SHP77 treated with DMSO at 0.1 percent for 48 hours (cell line): ENCODE data around the gene ANO2.
"Not testable (repeated sequence)": the region's sequence is repeated elsewhere in the genome, so short reads cannot be mapped to it uniquely, and the experiment has no call there.

Source experiments
- DNase-seq: peaks from one replicate; lab custom pipeline; 2025; lab: John Stamatoyannopoulos, UW

The ANO2 gene

DNA sequence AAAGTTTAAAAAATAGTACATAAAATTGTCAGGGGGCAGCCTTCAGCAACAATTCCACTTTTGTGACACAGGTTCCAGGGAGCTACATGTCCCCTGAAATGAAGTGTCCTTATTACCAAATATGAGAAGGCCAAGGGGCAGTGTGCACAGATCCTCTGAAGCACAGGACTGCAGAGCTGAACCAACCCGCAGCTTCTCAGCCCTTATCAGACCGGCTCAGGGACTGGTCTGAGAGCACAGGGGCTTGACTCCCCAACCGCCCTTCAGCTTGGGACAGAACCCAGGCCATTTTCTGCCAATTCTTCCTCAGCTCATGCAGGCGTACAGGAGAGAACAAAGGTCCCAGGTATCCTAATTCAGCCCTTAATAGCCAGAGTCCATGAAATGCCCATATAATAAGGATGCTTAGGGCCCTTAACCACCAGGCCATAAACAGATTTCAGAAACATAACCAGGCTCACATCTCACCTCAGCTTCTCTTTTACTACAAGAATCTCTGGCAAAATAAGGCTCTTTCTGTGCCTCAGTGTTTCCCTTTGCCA is 221.3 kb downstream of the ANO2 start:
- DNase-seq = no peak

DNA sequence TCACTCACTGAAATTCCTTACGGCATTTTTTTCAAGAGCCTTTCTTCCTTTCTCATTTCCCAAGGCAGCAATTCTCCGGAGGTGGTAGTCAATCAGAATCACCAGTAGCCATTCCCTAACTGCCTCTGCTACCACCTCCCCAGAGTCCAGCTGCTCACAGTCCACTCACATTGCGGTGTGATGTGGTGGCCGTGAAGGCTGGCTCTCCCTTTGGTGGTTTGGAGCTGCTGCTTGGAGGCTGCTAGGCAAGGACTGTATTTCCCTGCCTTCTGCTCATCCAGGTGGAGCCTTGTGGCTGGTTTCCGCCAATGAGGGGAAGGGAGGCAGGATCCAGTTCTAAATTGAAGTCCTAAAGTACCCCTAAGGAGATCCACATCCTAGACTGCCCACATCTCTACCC is 222.0 kb downstream of the ANO2 start:
- no peak for DNase-seq

DNA sequence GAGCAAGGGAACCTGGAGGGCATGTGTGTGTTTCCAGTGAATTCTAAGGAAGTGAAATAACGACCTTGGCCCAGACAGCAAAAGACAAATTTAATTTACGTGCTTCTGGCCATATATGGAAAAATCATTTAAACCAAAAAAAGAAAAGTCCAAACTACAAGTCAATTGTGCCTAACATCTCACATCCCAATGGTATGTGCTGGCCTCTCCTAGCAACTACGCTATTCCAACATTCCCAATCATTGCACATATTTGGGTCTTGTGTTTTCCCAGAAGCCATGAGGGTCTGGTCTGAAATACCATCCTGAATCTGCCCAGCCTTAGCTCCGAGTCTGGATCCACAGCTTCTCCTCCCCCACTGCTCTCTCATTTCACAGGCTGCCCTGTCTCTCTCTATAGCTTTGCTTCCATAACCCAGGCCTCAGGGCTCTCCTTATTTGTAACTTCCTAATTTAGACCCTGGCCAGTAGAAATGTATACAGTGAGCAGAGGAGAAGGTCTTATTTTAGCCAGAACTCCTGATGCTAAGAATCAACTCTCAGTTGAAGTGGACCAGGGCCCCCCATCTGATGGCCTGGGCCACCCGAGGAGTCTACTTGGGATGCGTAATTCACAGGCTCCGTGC is 224.6 kb downstream of the ANO2 start:
- no peak for DNase-seq

DNA sequence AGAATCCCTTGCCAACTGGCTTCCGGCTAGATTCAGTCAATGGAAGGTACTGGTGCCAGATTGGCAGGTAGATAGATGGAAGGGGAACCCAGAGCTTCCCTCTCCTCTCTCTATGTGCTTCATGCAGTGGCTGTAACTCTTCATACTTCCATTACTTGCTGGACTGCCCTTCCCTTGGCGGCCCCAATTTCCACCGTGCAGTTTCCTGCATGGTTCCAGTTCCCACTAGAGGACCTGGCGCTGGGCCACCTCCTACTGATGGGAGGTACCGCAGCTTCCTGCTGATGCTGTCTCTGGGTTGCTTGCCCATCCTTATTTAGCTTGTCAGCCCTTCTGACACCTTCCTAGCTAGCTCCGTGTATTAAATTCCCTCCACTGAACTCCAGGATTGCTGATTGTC is 226.4 kb downstream of the ANO2 start:
- no peak for DNase-seq

DNA sequence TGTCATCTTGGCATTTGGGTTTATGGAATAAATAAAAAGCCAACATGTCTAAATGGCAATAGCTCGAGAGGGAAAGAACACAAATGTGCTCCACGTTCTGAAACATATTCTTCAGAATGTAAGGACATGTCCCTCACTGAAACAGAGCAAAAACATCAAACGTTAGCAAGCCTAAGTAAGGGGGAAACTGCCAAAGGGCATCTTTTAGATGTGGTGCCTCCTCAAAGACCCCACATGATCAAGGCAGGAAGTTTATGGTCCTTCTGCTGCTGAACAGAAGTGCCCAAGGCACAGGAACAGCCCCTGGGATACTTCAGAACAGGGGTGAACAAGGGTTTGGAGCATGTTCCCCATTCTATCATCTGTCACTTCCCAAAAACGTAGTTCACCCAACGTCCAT is 227.0 kb downstream of the ANO2 start:
- DNase-seq = no peak

DNA sequence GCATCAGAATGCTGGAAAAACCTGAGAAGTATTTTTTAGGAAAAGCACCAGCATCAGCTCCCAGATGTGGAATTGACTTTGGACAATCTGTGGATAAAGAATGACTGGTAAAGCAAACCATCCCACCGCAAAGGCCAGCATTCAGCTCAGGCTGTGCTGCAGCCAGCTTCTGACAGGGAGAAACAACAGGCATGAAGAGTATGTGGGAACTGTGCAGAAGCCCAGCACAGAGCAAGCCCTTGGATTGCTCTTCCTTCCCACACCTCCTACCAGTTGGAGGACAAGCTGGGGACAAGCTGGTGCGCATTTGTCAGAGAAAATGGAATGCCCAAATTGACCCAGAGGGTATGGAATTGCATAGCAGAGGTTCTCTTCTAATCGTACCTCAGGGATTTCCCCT is 228.1 kb downstream of the ANO2 start:
- no peak for DNase-seq

DNA sequence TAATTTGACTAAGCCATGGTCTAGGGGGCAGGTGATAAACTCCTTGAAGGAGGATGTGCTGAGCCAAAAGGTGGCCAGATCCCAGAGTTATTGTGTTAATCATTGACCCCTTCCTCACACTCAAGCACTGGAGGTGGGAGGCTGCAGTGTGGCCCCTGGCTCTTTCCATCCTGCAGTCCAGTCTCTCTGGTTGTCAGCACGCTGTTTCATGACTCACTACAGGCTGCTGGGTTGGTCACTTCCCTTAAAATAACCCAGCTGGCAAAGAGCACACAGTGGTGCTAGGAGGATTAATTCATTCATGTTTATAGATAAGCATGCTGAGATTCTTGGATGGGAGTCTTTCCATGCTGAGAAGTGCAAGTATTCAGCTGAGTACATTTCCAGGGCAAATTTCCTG is 228.9 kb downstream of the ANO2 start:
- DNase-seq = no peak

DNA sequence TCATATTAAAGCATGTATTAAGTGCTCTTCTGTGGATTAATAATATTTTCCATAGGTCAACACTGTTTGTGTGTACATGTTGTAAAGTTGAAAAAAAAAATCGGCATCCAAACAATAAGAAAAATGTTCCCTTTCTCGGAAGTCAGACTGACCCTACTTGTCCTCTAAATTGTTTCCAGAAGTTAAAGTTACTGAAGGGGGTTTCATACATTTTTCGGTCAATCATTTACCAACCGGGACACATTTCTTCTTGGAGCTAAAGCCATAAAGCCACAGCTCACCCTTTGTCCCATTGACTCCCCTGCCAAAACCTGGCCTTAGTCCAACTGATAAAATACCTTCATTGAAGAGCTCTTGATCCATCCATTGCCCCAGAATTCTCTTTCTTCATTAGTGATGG is 230.0 kb downstream of the ANO2 start:
- DNase-seq = no peak

DNA sequence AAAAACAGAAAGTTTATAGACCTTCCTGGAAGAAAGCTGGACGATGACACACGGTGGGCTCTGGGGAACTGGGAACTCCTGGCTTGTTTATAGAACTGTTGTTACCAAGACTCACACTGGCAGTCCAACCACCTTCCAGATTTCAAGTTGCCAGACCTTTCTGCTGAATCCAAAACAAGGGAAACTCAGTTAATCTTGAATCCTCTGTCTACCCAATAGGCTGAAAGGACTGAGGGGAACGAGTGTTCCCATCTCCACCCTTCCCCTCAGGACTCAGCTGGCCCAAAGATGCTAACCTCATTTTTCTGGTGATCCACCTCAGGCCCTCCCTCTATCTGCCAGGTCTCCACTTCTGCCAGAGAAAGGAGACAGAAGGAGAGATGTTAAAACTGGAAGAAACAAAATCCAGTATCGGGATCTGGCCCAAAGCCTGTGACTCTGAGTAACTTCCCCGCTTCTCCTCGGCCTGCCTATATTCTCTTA is 231.4 kb downstream of the ANO2 start:
- DNase-seq = no peak

DNA sequence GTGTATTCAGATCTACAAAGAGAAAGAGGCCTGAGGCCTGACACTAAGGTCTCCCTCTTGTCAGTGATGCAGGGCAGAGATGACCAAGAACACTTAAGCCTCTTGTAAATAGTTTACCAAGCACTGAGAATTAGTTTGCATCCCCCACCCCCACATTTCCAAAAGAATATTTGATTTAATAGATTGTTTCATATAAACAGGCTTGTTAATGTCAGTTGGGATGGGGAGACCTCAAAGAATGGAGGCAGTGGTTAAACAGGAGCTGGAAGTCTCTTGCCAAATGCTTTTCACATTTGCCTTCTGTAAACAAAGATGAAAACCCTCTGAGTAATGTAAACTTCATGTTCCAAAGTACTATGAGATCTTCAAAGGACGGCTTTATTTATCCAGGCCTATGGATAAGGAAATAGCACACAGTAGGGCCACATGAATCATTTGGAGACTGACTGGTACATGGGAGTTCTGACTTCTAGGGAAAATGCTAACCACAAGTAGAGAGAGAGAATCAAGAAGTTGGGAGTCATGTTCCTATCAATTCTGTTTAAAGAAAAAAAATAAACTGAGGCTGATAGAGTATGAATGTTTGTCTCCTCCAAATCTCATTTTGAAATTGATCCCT is 234.7 kb downstream of the ANO2 start:
- no peak for DNase-seq

DNA sequence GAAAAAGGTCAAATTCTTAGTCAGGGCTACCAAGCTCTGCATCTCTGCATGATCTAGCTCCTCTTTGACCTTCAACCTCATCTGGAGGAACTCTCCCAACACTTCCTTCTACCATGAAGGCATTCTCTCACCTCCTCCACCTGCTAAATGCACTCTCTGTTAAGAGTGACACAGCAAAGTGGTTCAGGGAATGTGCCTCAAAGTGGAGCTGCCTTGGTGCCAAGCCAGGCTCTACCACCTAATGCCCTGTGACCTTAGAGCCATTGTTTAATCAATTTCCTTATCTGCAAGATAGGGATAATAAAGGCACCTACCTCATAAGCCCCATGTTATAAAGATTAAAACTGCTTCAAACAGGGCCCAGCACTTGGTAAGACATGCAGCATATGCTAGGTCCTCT is 236.7 kb downstream of the ANO2 start:
- DNase-seq = no peak

DNA sequence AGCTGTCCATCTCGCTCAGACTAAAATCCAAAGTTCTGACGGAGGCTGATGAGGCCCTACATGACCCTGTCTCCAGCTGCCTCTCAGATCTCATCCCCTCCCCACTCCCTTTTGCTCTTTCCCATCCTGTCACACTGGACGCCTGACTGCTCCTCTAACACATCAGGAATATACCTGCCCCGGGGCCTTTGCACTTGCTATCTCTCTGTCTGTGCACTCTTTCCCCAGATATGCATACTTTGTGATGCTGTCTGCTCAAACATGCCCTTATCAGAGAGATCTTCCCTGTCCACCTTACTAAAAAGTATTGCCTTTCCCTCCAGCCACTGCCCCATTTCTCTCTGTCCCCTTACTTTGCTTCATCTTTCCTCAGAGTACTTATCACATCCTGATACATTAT is 238.8 kb downstream of the ANO2 start:
- no peak for DNase-seq

DNA sequence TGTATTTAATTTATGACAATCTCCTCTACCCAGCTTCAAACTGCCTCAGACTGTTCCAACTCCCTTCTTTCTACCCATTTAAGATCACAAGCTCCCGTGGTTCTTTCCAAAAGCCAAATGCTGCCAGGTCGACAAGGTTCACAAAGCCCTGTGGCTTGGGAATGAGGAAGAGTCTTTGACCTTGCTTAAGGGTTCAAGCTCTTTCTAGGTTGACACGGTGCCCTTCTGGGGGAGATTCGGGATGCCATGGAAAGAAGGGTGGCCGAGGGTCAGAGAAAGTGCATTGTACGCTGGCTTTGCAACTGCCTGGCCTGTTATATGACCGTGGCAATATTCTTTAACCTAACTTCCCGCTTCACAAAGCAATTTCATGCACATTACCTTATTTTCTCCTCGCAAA is 239.3 kb downstream of the ANO2 start:
- no peak for DNase-seq

DNA sequence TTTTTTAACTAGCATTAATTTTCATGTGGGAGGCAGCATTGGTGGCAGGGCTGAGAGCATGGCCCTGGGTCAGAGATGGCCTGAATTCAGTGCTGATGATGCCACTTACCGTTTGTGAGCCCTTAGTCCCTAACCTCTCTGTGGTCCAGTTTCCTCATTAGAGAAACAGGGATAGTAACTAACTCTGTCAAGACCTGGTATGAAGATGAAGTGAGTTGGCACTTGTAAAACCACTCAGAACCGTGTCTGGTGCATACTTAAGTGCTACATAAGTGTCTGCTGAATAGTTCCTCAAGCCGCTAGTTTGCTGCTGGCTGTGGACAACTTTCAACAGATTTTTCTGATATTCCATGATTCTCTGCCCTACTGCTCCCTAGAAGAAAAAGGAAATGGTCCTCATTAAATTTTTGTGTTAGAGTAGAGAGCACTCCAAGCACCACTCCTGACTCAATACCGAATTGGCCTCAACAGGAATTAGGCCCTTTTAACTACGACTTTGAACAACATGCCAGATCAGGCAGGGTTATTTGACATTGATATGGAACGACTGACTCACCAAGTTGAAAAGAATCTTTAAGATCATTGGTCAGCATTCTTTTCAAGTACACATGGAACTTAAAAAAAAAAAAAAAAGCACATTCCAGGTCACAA is 250.2 kb downstream of the ANO2 start:
- no peak for DNase-seq

DNA sequence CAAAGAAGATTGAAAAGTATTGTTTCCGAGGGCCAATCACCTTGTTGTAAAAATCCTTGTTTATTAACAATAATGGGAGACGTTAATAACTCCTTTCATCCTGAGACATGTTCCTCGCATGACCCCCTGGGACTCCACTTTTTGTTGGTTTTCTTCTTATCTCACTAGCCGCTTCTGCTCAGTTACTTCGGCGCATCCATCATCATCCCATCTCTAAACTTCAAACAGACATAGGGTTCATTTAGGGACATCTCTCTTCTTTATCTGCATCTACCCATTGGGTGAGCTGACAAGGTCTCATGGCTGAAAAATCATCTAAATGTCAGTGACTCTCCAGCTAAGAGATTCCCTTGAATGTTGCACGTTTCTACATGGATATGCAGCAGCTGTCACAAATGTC is 252.2 kb downstream of the ANO2 start:
- DNase-seq = no peak

DNA sequence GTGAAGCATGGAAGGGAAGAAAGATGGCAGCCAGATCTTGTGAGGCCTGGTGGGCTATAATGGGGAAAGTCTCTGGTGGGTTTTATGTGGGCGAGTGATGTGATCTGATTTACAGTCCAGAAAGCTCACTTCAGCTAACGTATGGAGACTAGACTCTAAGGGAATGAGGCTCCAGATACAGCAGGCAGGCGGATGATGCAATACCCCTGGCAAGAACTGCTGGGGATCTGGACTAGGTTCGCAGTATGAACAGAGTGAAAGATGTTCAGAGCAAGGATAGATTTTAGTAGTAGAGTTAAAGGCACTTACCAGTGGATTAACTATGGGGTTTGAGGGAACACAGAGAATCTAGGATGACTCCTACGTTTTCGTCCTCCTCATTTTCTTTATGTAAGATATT is 253.1 kb downstream of the ANO2 start:
- DNase-seq = no peak

DNA sequence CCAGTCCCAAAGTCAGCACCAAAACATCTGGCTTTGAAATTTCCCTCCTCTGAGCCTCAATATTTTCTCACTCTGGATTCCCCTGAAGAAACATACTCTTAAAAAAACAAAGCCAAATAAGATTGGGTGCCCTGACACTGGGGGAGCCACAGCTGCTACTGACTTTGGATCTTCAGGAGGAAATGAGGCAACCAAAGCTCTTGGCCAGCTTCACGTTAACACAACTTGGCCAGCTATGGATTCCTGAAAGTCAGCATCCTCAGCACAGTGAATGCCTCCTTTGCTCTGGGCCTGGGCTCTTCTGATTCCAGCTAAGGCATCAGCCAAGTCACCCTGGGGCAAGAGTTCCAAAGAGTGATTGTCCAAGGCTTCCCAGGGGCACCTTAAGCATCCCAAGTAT is 254.8 kb downstream of the ANO2 start:
- no peak for DNase-seq

DNA sequence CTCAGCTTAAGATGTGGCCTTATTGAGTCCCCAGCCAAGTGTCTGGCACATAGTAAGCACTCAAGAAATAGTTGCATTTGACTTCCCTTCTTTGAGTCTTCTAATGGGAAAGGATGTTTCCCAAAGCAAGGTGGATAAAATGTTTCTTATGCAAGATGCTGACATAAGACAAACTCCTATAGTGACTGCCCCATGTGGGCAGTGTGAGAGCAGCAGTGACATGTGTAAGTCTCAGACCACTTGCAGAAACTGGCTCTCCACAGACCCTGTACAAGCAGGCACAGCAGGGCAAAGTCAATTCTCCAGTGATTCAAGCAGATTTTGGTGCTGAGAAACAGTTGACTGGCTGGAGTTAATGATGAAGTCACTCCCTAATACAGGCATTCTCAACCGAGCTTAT is 255.3 kb downstream of the ANO2 start:
- DNase-seq = no peak

DNA sequence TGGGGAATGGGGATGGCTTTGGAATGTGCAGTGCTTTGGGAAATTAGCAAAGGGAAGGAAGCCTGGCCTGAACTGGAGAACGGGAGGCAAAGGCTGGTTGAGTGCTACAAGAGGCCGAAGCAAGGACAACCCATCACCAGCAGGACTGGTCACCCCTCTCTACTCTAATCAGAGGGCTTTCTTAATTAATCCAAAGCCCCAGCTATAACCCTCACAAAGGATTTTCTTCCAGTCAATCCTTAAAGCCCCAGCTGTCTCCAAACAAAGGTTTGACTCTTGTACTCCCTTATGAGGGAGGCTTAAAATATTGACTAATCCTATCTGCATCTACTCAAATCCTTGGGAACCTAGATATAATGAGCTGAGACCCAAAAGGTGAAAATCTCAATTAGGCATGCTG is 256.8 kb downstream of the ANO2 start:
- DNase-seq = no peak

DNA sequence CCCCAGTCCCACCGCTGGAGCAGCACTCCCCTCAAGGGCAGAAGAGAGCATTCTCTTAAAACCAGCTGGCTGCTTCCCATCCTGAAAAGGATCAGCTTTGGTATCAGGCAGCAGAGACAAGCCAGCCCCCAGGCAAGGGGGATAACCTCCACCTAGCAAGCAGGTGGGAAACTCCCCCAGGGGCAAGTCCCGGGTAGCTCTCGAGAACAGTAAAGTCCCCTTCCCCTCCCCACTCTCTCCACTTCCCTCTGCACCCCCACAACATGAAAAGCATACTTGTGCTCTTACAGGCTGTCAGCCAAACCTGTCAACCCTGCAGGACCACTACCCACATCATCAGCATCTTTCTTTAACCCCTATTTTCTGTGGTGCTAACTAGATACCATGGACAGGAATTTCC is 259.1 kb downstream of the ANO2 start:
- no peak for DNase-seq

DNA sequence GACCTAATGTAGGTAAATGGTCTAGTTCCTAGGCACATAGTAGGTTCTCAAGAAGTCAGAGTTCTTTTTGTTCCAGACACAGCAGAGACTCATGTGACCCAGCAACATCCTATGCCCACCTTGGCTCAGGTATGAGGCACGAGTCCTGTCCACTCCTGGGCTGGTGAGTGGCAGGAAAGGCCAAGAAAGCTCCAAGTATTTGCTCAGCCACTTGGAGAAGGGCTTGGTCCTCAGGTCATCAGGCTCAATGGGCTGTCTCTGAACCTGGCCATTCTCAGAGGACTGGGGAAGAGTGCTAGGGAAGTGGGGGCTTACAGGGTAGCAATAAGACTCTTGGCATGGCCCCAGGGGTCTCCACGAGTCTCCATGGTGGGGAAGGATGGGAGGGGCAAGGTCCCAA is 260.1 kb downstream of the ANO2 start:
- DNase-seq = no peak

DNA sequence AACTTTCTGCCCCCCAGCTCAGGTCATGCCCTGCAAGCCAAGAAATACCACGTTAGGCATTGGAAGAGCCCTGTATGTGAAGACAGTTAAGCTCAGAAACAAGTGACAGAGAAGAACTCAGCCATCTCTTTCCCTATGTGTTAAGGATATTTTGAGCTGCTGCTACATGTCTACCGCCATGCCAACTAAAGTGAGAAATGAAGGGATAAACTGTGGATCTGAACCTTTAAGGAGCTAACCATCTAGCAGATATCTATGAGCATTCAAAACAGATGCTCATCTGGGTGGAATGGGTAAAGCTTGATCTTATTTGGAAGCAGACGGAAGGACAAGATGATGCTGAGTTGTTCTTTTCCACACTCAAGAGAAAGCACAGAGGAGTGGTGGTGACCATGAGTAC is 262.5 kb downstream of the ANO2 start:
- DNase-seq = no peak

DNA sequence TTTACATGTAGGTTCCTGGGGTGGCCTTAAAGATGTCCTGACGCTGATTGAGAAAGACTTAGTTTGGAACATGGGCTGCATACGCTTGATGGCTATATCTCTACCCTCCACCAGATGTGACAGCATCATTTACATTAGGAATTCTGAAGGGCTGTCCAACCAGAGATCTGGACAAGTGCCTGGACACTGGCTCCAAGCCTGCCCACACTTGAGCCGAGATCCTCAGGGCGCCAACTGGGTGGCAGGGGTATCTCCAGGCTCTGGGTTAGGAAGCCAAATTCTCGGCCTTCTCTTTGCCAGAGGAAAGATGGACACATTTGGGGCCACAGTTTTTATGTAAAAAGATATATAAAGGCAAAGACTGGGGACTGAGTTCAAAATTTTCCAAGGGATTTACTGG is 266.9 kb downstream of the ANO2 start:
- DNase-seq = no peak

DNA sequence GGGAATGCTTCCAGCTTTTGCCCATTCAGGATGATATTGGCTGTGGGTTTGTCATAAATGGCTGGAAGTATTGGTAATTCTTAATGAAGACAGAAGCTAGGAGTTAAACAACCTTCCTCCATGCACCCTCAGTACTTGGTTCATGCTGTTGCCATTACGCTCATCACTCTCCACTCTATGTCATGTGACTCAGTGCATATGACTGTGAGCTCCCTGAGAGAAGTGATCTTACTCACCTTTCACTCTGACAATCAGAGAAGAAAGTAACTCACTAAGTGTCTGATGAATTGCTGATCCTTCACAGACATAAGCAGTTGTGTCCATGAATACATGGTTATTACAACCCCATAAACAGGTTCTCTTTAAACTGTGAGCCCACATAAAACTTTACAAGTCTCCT is 275.4 kb downstream of the ANO2 start:
- DNase-seq = not testable (repeated sequence)
